Liver (tissue), 3 donors: ENCODE results near the gene TMEM238L.

Experiments used
- CTCF ChIP-seq: fragments of 150-350 bp; IDR thresholded peaks from 2 replicates; pipeline ENCODE4 v1.5.1; 2017; ENCODE audit warnings: improper control_type of control experiment, low read depth, low read length; ENCODE audit not compliant: missing input control
- EGR1 ChIP-seq, 2 donors: IDR thresholded peaks; 2 replicates each; pipeline ENCODE4 v1.6.1; 2016 to 2018; ENCODE audit warnings: antibody characterized with exemption in 2 of 2, low read depth in 2 of 2
- GABPA ChIP-seq, 2 donors: IDR thresholded peaks in 1 of 2; conservative IDR thresholded peaks in 1 of 2; 2 replicates each; pipeline ENCODE4 v1.6.1; 2016; ENCODE audit warnings: antibody characterized with exemption in 2 of 2, mild to moderate bottlenecking in 1 of 2, moderate library complexity in 1 of 2
- HNF4A ChIP-seq, 2 donors: conservative IDR thresholded peaks; 2 replicates each; pipeline ENCODE4 v1.6.1; 2016; ENCODE audit warnings: antibody characterized with exemption in 2 of 2, mild to moderate bottlenecking in 2 of 2
- JUND ChIP-seq, 2 donors: IDR thresholded peaks; 2 replicates each; pipeline ENCODE4 v1.6.1; 2016; ENCODE audit warnings: antibody characterized with exemption in 2 of 2
- MAX ChIP-seq: IDR thresholded peaks from 2 replicates; pipeline ENCODE4 v1.6.1; 2016; ENCODE audit warnings: antibody characterized with exemption
- REST ChIP-seq: IDR thresholded peaks from 2 replicates; pipeline ENCODE4 v1.6.1; 2016; ENCODE audit warnings: antibody characterized with exemption, mild to moderate bottlenecking
- SP1 ChIP-seq: IDR thresholded peaks from 2 replicates; pipeline ENCODE4 v1.6.1; 2018; ENCODE audit warnings: antibody characterized with exemption, mild to moderate bottlenecking
- TAF1 ChIP-seq: conservative IDR thresholded peaks from 2 replicates; pipeline ENCODE4 v1.6.1; 2016; ENCODE audit warnings: antibody characterized with exemption, mild to moderate bottlenecking
- YY1 ChIP-seq: IDR thresholded peaks from 2 replicates; pipeline ENCODE4 v1.6.1; 2016; ENCODE audit warnings: antibody characterized with exemption, mild to moderate bottlenecking
- ZBTB33 ChIP-seq: IDR thresholded peaks from 2 replicates; pipeline ENCODE4 v1.6.1; 2016; ENCODE audit warnings: antibody characterized with exemption
- donor health status: healthy.
- donor health status: healthy.

GRCh38 chr17:10838682-10839081 is 34.8 kb upstream of the TMEM238L start:
- TF ChIP-seq CTCF (no peak), JUND (IDR thresholded peaks at IDR 0.05) (no peak), TAF1 (no peak), GABPA (IDR thresholded peaks at IDR 0.05 in 1 of 2, conservative IDR thresholded peaks at IDR 0.05 in 1 of 2) (no peak), SP1 (no peak), HNF4A (conservative IDR thresholded peaks at IDR 0.05) (no peak), MAX (no peak), REST (no peak), ZBTB33 (no peak), YY1 (no peak), EGR1 (IDR thresholded peaks at IDR 0.05; ENCODE audit: low read depth in 2 of 2) (no peak)
